SK-N-SH treated with all-trans-retinoic acid at 6 μM for 48 hours (cell line): Measurements from ENCODE around the gene CASZ1.
A peak's percentile ranks its signal among the peaks of the same experiment; 100 is the strongest.

Experiments used
- ATAC-seq: fragments of 200-7000 bp; cut with Tn5 transposase; 3 replicates; pipeline ENCODE4 v1.9.1; 2020; ENCODE audit warnings: mild to moderate bottlenecking, moderate library complexity
- ARNTL ChIP-seq: fragments of 450-650 bp; formaldehyde crosslinking; IDR thresholded peaks from 2 replicates; pipeline ENCODE4 v1.5.0; 2020; ENCODE audit warnings: low read depth, mild to moderate bottlenecking, moderate library complexity, borderline replicate concordance
- CREB5 ChIP-seq: fragments of 250-450 bp; sonication (Bioruptor Pico); IDR thresholded peaks from 2 replicates; pipeline ENCODE4 v1.5.1; 2020; ENCODE audit warnings: low read depth, mild to moderate bottlenecking, moderate library complexity
- CSRNP3 ChIP-seq: fragments of 250-450 bp; sonication (Bioruptor Pico); IDR thresholded peaks from 2 replicates; pipeline ENCODE4 v1.5.1; 2021; ENCODE audit warnings: mild to moderate bottlenecking, moderate library complexity
- ESRRG ChIP-seq: fragments of 250-450 bp; sonication (Bioruptor Pico); IDR thresholded peaks from 2 replicates; pipeline ENCODE4 v1.6.1; 2021; ENCODE audit warnings: mild to moderate bottlenecking
- GLIS3 ChIP-seq: fragments of 250-450 bp; sonication (Bioruptor Pico); IDR thresholded peaks from 2 replicates; pipeline ENCODE4 v1.5.0; 2020; ENCODE audit warnings: mild to moderate bottlenecking, moderate library complexity
- OSR1 ChIP-seq: fragments of 250-450 bp; sonication (Bioruptor Pico); IDR thresholded peaks from 2 replicates; pipeline ENCODE4 v1.8.0; 2022; ENCODE audit warnings: moderate library complexity, mild to moderate bottlenecking, inconsistent platforms
- PATZ1 ChIP-seq: fragments of 250-450 bp; sonication (Bioruptor Pico); IDR thresholded peaks from 2 replicates; pipeline ENCODE4 v1.8.0; 2020; ENCODE audit warnings: mild to moderate bottlenecking, moderate library complexity, borderline replicate concordance
- POU6F1 ChIP-seq: fragments of 250-450 bp; sonication (Bioruptor Pico); IDR thresholded peaks from 2 replicates; pipeline ENCODE4 v1.8.0; 2021; ENCODE audit warnings: low read depth, mild to moderate bottlenecking, moderate library complexity, borderline replicate concordance
- PPARA ChIP-seq: fragments of 250-450 bp; sonication (Bioruptor Pico); IDR thresholded peaks from 2 replicates; pipeline ENCODE4 v1.5.0; 2020; ENCODE audit warnings: mild to moderate bottlenecking, borderline replicate concordance
- SNAI2 ChIP-seq: fragments of 250-450 bp; sonication (Bioruptor Pico); IDR thresholded peaks from 2 replicates; pipeline ENCODE4 v1.5.0; 2020; ENCODE audit warnings: mild to moderate bottlenecking, moderate library complexity
- TCF4 ChIP-seq: fragments of 250-450 bp; sonication (Bioruptor Pico); IDR thresholded peaks from 2 replicates; pipeline ENCODE4 v1.8.0; 2021; ENCODE audit warnings: mild to moderate bottlenecking, moderate library complexity, borderline replicate concordance
- TOX ChIP-seq: fragments of 250-450 bp; sonication (Bioruptor Pico); IDR thresholded peaks from 2 replicates; pipeline ENCODE4 v1.8.0; 2021; ENCODE audit warnings: mild to moderate bottlenecking, moderate library complexity, borderline replicate concordance
- TSHZ2 ChIP-seq: fragments of 250-450 bp; sonication (Bioruptor Pico); IDR thresholded peaks from 2 replicates; pipeline ENCODE4 v1.5.0; 2020; ENCODE audit warnings: mild to moderate bottlenecking, moderate library complexity
- ZFP3 ChIP-seq: fragments of 250-450 bp; sonication (Bioruptor Pico); IDR thresholded peaks from 2 replicates; pipeline ENCODE4 v1.5.0; 2020; ENCODE audit warnings: mild to moderate bottlenecking, moderate library complexity
- ZFP30 ChIP-seq: fragments of 450-650 bp; formaldehyde crosslinking; IDR thresholded peaks from 2 replicates; pipeline ENCODE4 v1.5.0; 2022; ENCODE audit warnings: mild to moderate bottlenecking, moderate library complexity
- ZNF8 ChIP-seq: fragments of 450-650 bp; formaldehyde crosslinking; IDR thresholded peaks from 2 replicates; pipeline ENCODE4 v1.5.0; 2020; ENCODE audit warnings: mild to moderate bottlenecking, moderate library complexity

The CASZ1 gene

GRCh38 chr1:10694274-10694632, 102.2 kb downstream of the CASZ1 start:
- no peak for TF ChIP-seq TSHZ2 (CRISPR knock-in tag)
- no peak for ATAC-seq

- ATAC-seq: peak; percentile 30; the same call in 2 of the 3 replicates
Measured at GRCh38 chr1:10693497-10694273, 102.8 kb downstream of the CASZ1 start.

GRCh38 chr1:10693152-10693496, 103.3 kb downstream of the CASZ1 start:
- ATAC-seq: no peak
- TF ChIP-seq ZFP3 (CRISPR knock-in tag): no peak
- no peak for TF ChIP-seq POU6F1
- TF ChIP-seq ESRRG: no peak
- TF ChIP-seq PPARA (CRISPR knock-in tag): no peak
- no peak for TF ChIP-seq OSR1 (CRISPR knock-in tag)
- no peak for TF ChIP-seq TCF4
- TF ChIP-seq SNAI2 (CRISPR knock-in tag): no peak
- no peak for TF ChIP-seq ZFP30 (CRISPR knock-in tag)
- no peak for TF ChIP-seq PATZ1 (CRISPR knock-in tag)
- TF ChIP-seq TOX (CRISPR knock-in tag): no peak
- no peak for TF ChIP-seq ZNF8 (CRISPR knock-in tag)
- TF ChIP-seq TSHZ2 (CRISPR knock-in tag): no peak
- TF ChIP-seq CREB5 (CRISPR knock-in tag): no peak
- TF ChIP-seq GLIS3: no peak
- TF ChIP-seq CSRNP3 (CRISPR knock-in tag): no peak
- TF ChIP-seq ARNTL: no peak

More at GRCh38 chr1:10693497-10694273, 102.8 kb downstream of the CASZ1 start:
- no peak for TF ChIP-seq SNAI2 (CRISPR knock-in tag)
- no peak for TF ChIP-seq ARNTL
- TF ChIP-seq ZFP30 (CRISPR knock-in tag): no peak
- TF ChIP-seq OSR1 (CRISPR knock-in tag): no peak
